CD4-positive, alpha-beta T cell treated with Interleukin-17A for 1 hour (primary cell): Measurements from ENCODE around the gene CEP112.

ENCODE experiments used
- DNase-seq: peaks from one replicate; pipeline ENCODE4 v3.0.0-alpha.2; 2020

CEP112 gene

GRCh38 chr17:65586899-65587298 is 605.0 kb downstream of the CEP112 start:
- no peak for DNase-seq
